CD4-positive, alpha-beta T cell (primary cell): Measurements from ENCODE around the gene TACSTD2. TPM values are rescaled to one million over a fixed set of nuclear protein-coding genes. Genes with fewer than 3 reads are reported as not detected.
A peak's percentile ranks its signal among the peaks of the same experiment; 100 is the strongest.

Experiments
- ATAC-seq: fragments of 200-7000 bp; cut with Tn5 transposase; one replicate; pipeline ENCODE4 v1.10.0; 2022; ENCODE audit warnings: mild to moderate bottlenecking; ENCODE audit not compliant: poor library complexity
- CTCF ChIA-PET: fragments of 350-600 bp; sonication (Branson Sonifier 250); formaldehyde crosslinking; loops from one replicate; lab custom pipeline; 2021; ENCODE audit warnings: antibody characterized with exemption, inconsistent platforms; lab: Charles Lee
- POLR2A ChIA-PET: fragments of 350-600 bp; sonication (Branson Sonifier 250); formaldehyde crosslinking; loops from one replicate; lab custom pipeline; 2021; ENCODE audit warnings: antibody characterized with exemption, inconsistent platforms; lab: Charles Lee
- DNase-seq, 14 experiments: peaks; one replicate each; pipeline ENCODE4 v3.0.0-alpha.2; 2013 to 2020; ENCODE audit warnings: mixed read lengths in 2 of 14
- H3K27ac ChIP-seq, 2 donors: one replicate each; pipeline versions ENCODE4 v1.5.1 to v1.7.0; 2013; ENCODE audit warnings: low read length in 2 of 2, low read depth in 1 of 2, mild to moderate bottlenecking in 1 of 2
- H3K27me3 ChIP-seq, 2 experiments: 1 replicate in 1 of 2; 2 replicates in 1 of 2; pipeline versions ENCODE4 v1.6.1 to v1.7.0; 2013; ENCODE audit warnings: low read length in 2 of 2, control low read depth in 1 of 2, mild to moderate bottlenecking in 1 of 2, moderate library complexity in 1 of 2; ENCODE audit not compliant: insufficient read depth in 2 of 2, control insufficient read depth in 1 of 2
- H3K36me3 ChIP-seq: one replicate; pipeline ENCODE4 v1.6.1; 2013; ENCODE audit warnings: low read length, control low read depth; ENCODE audit not compliant: insufficient read depth
- H3K4me1 ChIP-seq: one replicate; pipeline ENCODE4 v1.6.1; 2013; ENCODE audit warnings: low read length, control low read depth; ENCODE audit not compliant: insufficient read depth
- H3K4me3 ChIP-seq: one replicate; pipeline ENCODE4 v1.5.1; 2013; ENCODE audit warnings: mild to moderate bottlenecking, low read length, moderate library complexity
- H3K9me3 ChIP-seq, 2 experiments: 1 replicate in 1 of 2; 2 replicates in 1 of 2; pipeline versions ENCODE4 v1.6.1 to v1.7.0; 2013; ENCODE audit warnings: low read length in 2 of 2, mild to moderate bottlenecking in 2 of 2, control low read depth in 1 of 2, moderate library complexity in 1 of 2; ENCODE audit not compliant: control insufficient read depth in 1 of 2, insufficient read depth in 1 of 2
- H3K27ac Mint-ChIP-seq: one replicate; pipeline ENCODE4 v1.8.0; 2020; ENCODE audit warnings: mixed read lengths
- H3K27me3 Mint-ChIP-seq: one replicate; pipeline ENCODE4 v1.8.0; 2021; ENCODE audit warnings: mixed read lengths
- H3K36me3 Mint-ChIP-seq: one replicate; pipeline ENCODE4 v1.8.0; 2021; ENCODE audit warnings: low read depth, mixed read lengths
- H3K4me1 Mint-ChIP-seq: one replicate; pipeline ENCODE4 v1.8.0; 2021; ENCODE audit warnings: low read depth, mixed read lengths
- H3K4me3 Mint-ChIP-seq: one replicate; pipeline ENCODE4 v1.8.0; 2020; ENCODE audit warnings: mild to moderate bottlenecking, mixed read lengths
- H3K9me3 Mint-ChIP-seq: one replicate; pipeline ENCODE4 v1.8.0; 2020; ENCODE audit warnings: mixed read lengths
- intact Hi-C, 2 experiments: fragments of 100-400 bp; cut with DNase I in 1 of 2; cut with micrococcal nuclease in 1 of 2; formaldehyde crosslinking; loops; one replicate each; pipeline versions ENCODE4 v1.15.1 to v1.9.0; 2023 to 2025; cut with DNase I, micrococcal nuclease
- total RNA-seq, 174 experiments: library from RNA in 2 of 174; stranded (reverse) in 2 of 174; gene quantifications; one replicate each; pipeline ENCODE4 v1.2.3 and lab custom pipeline; 2021 to 2026
- TF ChIP-seq, protein P1 (sequence below): fragments of 200-600 bp; IDR thresholded peaks from one replicate; pipeline ENCODE4 v1.8.0; 2022; ENCODE audit warnings: antibody characterized with exemption, mild to moderate bottlenecking

Gene TACSTD2
- total RNA-seq, 2 experiments from 2014 or later, result 0.36 TPM

DNA sequence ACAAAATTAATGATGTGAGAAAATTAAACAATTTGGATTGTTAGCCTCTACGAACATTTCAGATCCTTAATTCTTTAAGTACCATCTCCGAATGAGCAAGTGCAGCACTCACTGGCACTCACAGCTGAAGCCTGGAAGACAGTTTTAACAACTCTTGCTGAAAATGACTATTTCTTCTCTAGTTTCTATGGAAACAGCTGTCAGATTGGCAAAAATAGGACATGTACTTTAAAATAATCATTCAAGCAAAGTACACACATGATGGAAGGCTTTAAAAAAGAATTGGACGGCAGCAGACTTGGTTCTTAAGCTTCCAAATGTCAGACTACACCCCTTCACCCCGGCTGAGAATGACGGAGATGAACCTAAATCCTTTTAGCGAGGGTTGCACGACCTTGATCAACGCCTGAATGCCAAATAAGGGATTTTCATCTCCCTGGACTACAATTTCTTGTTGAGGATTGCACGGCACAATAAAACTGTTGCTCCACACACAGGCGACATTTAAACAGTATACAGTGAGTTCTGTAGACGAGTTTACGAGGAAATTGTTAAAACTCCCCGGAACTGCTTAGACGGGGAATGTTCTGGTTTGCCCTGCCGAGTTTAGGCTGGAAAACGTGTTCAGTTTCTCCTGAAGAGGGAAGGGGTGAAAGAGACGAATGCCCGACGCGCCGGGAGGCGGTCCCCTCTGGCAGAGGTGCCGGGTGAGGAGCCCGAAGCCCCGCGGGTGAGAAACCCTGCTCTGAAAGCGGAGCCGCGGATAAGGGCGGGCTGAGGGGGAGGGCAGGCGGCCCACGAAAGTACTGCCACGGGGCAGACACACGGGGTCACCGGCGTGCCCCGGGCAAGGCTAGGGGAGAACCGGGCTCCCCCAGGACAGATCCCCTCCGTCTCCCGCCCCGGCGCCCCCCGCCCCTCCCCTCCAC lies 31.2 kb downstream of the TACSTD2 start:
- Histone ChIP-seq H3K27me3 (no peaks in the 10 kb centered on the region), H3K4me3 (peak overlapping the region; percentile 82), H3K36me3 (no peaks in the 10 kb centered on the region), H3K4me1 (peaks cover 15% of the 10 kb centered on the region), H3K9me3 (no peaks in the 10 kb centered on the region), H3K27ac (peak overlapping the region; percentile 96 to 97)
- intact Hi-C loops, result loop anchor here (1.0 to 10.0 kb wide), 8 partner anchors 30 to 1714 kb away; partner anchors contain the start of genes FGGY (in 1 of the 2), JUN (in 1 of the 2) and MYSM1 (in 1 of the 2)
- ATAC-seq, result peak; percentile 71
- ChIA-PET POLR2A (interaction anchor here (0.6 to 2.6 kb wide), 13 partner anchors 10 to 1269 kb away, joined by 3 to 29 read pairs (median 5); partner anchors contain the start of genes HOOK1 and MYSM1), CTCF (interaction anchor here (0.8 to 4.3 kb wide), 12 partner anchors 8 to 1714 kb away, joined by 3 to 84 read pairs (median 7); no protein-coding TSS in a partner anchor)
- H3K4me1 Mint-ChIP-seq, result peaks cover 35% of the 10 kb centered on the region
- peak overlapping the region; percentile 97 for H3K27ac Mint-ChIP-seq
- H3K36me3 Mint-ChIP-seq, result peaks cover 15% of the 10 kb centered on the region
- DNase-seq, result peak; percentile 54 to 91 (median 72)
- TF ChIP-seq, protein P1, sequence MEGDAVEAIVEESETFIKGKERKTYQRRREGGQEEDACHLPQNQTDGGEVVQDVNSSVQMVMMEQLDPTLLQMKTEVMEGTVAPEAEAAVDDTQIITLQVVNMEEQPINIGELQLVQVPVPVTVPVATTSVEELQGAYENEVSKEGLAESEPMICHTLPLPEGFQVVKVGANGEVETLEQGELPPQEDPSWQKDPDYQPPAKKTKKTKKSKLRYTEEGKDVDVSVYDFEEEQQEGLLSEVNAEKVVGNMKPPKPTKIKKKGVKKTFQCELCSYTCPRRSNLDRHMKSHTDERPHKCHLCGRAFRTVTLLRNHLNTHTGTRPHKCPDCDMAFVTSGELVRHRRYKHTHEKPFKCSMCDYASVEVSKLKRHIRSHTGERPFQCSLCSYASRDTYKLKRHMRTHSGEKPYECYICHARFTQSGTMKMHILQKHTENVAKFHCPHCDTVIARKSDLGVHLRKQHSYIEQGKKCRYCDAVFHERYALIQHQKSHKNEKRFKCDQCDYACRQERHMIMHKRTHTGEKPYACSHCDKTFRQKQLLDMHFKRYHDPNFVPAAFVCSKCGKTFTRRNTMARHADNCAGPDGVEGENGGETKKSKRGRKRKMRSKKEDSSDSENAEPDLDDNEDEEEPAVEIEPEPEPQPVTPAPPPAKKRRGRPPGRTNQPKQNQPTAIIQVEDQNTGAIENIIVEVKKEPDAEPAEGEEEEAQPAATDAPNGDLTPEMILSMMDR, result no peak
- H3K4me3 Mint-ChIP-seq, result peak overlapping the region; percentile 97
- peaks cover 4% of the 10 kb centered on the region for H3K27me3 Mint-ChIP-seq
- H3K9me3 Mint-ChIP-seq, result no peaks in the 10 kb centered on the region

DNA sequence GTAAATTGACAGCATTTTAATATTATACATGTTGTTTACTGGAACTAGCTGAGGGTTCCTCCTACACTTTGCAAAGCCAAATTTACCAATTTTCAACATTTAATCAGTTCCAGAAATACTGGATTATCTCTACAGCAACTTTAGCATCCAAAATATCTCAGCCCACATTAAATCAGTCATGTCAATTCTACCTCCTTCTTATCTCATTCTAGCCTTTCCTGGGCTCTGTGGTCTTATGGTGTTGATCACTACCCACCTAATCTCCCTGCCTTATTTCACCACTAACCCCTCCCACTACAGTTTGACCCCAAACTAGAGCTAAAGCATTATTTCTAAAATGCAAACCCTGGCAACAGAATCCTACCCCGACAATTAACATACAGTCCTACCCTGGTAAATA lies 33.8 kb downstream of the TACSTD2 start:
- Mint-ChIP-seq H3K4me3 (no peak overlapping the region), H3K27me3 (no peaks in the 10 kb centered on the region), H3K9me3 (no peaks in the 10 kb centered on the region), H3K4me1 (peaks cover 35% of the 10 kb centered on the region), H3K36me3 (peaks cover 15% of the 10 kb centered on the region), H3K27ac (no peak overlapping the region)
- CTCF ChIA-PET, result interaction anchor here (2.1 kb wide), 1 partner anchor 28 kb away, joined by 7 read pairs; no protein-coding TSS in a partner anchor
- POLR2A ChIA-PET, result no interaction called here
- intact Hi-C loops, result loop anchor here (10.0 kb wide), 2 partner anchors 112 to 752 kb away; partner anchors contain the start of gene FGGY (in 1 of the 2)
- Histone ChIP-seq H3K27me3 (no peaks in the 10 kb centered on the region), H3K27ac (no peak overlapping the region), H3K4me1 (peaks cover 15% of the 10 kb centered on the region), H3K4me3 (no peak overlapping the region), H3K9me3 (no peaks in the 10 kb centered on the region), H3K36me3 (peaks cover 6% of the 10 kb centered on the region)
- no peak for ATAC-seq
- DNase-seq, result no peak
- TF ChIP-seq, protein P1, result no peak

DNA sequence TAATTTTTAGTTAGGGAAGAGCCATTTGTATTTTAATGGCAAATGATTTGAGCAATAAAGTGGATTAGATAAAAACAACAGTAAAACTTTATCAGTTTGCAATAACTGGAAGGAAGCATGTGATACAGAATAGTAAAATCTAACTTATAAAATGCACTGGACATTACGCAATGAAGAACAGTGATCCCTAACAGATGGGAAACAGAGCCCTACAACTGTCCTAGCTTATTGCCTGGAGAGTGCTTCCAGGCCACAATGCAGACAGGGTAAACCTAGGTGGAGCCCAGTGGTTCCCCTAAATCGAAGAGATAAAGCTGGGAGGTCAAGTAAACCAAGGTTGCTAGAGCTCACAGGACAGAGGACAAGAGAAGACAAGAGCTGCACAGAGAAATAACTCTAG lies 37.5 kb downstream of the TACSTD2 start:
- H3K36me3 ChIP-seq, result peaks cover 13% of the 10 kb centered on the region
- no peaks in the 10 kb centered on the region for H3K27me3 ChIP-seq
- Mint-ChIP-seq H3K9me3 (no peaks in the 10 kb centered on the region), H3K36me3 (peaks cover 16% of the 10 kb centered on the region), H3K27me3 (no peaks in the 10 kb centered on the region), H3K4me1 (peaks cover 13% of the 10 kb centered on the region), H3K4me3 (no peak overlapping the region), H3K27ac (no peak overlapping the region)
- ChIA-PET POLR2A (no interaction called here), CTCF (interaction anchor here (1.4 kb wide), 1 partner anchor 15 kb away, joined by 4 read pairs; no protein-coding TSS in a partner anchor)
- no peaks in the 10 kb centered on the region for H3K4me1 ChIP-seq
- no peak overlapping the region for H3K4me3 ChIP-seq
- DNase-seq (no peak), ATAC-seq (no peak)
- TF ChIP-seq, protein P1, result no peak
- intact Hi-C loops, result no loop called here
- no peak overlapping the region for H3K27ac ChIP-seq
- no peaks in the 10 kb centered on the region for H3K9me3 ChIP-seq
